GM18520 (cell line): ENCODE measurements around the gene CRY2.
A peak's percentile ranks its signal among the peaks of the same experiment; 100 is the strongest.
"Not testable (repeated sequence)": the region's sequence is repeated elsewhere in the genome, so short reads cannot be mapped to it uniquely, and the experiment has no call there.

Source experiments
- ATAC-seq: cut with Tn5 transposase; IDR thresholded peaks from one replicate; pipeline ENCODE4 v1.9.1; 2021; ENCODE audit not compliant: unreplicated experiment

CRY2 gene

DNA sequence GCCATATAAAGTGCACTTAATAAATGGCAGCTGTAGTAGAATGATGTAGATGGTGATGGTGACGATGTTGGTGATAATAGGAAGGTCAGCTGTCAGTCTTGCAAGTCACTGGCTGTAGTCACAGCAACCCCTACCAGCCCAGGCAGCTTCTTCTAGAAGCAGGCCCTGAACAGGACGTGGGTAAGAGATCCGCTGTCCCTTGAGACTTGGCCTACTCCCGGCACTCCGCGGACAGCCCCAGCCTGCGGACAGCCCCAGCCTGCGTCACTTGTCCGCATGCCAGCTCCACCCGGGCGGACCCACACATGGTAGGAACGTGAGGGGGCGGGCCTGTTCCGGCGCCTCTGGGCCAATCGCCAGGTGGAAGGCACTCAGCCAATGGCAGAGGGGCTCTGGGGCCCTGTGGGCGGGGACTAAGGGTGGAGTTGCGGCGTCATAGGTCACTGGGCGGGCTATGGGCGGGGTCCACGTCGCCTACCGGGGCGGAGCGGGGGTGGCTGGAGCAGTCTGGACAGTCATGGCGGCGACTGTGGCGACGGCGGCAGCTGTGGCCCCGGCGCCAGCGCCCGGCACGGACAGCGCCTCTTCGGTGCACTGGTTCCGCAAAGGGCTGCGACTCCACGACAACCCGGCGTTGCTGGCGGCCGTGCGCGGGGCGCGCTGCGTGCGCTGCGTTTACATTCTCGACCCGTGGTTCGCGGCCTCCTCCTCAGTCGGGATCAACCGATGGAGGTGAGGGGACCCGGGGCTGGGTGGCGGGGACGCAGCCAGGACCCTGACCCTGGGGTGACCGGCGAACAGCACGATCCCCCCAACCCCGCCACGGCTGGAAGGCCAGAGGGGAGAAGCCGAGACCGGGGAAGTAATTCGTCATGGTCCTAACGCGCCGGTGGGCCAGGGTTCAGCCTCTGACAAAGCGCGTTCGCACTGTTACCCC, at the start of gene CRY2:
TSS of gene CRY2 (plus strand) at position 502 of the 937 bp plus-strand sequence. CDS start at position 518, 16 bp downstream.
- peak; percentile 90 for ATAC-seq

DNA sequence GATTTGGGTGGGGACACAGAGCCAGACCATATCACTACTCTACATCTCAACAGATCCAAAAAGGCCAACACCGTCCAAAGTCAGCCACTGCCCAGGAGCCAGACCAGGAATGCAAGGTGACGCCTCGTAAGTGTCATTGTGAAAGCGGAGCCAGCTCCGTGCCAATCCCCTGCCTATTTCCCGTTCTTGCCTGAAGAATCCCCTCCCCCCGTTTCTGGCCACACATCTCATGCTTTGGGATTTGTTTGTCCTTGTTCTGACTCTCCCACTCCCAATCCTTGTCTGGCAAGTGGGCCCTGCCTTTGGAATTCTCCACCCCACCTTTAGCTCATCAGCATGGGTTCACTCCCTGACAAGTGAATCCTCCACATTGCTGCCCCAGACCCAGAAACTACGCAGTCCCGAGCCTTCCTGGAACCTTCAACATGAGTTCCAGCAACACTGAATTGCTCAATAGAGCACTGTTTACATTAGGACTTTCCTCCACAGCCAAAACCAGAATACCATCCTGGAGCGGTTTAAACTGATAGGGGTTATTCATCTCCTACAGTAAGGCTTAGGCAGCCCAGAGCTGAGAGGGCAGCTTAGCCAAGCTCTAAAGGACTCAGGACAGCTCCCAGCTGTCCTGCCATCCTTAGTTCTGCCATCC, 48.4 kb upstream of the CRY2 start:
- no peak for ATAC-seq

DNA sequence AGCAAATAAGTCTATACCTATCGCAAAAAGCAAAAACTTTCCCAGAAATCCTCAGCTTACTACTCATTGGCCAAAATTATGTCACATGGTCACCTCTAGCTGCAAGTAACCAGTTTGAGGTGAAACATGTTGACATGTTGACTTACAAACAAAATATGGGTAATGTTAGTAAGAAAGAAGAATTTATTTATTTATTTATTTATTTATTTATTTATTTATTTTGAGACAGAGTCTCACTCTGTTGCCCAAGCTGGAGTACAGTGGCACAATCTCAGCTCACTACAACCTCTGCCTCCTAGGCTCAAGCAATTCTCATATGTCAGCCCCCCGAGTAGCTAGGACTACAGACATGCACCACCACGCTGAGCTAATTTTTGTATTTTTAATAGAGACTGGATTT, 47.7 kb upstream of the CRY2 start:
- no peak for ATAC-seq

DNA sequence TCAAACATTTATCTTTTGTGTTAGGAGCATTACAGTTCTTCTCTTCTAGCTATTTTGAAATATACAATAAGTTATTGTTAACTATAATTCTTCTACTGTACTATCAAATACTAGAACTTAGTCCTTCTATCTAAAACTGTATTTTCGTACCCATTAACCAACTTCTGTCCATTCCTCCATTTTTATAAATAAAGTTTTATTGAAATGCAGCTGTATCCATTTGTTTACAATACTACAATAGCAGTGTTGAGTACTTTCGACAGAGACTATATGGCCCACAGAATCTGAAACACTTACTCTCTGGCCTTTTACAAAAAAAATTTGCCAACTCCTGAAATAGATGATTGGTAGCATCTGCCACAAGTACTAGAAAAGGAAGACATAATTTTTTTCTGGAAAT, 47.0 kb upstream of the CRY2 start:
- ATAC-seq = no peak

DNA sequence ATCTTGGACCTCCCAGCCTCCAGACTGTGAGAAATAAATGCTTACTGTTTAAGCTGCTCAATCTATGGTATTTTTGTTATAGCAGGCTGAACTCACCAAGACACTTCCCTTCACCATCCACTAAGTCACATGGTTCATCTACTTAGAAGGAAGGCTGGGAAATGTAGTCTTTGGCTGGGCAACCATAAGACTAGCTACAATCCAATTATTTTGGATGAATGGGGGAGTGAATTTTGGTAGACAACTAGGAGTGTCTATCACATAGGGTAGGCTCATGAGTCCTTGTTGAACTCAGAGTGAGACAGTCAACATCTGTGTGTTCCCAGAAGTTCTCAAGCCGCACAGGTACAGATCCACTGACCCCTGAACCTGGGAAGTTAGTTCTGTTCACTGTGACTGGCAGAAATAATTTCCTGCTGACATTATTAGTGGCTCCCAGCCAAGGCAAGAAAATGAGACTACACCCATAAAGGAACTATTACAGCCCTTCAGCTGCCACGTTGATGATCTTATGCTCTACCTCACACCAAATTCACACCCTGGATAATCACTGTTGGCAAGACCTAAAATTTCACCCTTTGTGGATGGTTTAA, 45.5 kb upstream of the CRY2 start:
- ATAC-seq = no peak

DNA sequence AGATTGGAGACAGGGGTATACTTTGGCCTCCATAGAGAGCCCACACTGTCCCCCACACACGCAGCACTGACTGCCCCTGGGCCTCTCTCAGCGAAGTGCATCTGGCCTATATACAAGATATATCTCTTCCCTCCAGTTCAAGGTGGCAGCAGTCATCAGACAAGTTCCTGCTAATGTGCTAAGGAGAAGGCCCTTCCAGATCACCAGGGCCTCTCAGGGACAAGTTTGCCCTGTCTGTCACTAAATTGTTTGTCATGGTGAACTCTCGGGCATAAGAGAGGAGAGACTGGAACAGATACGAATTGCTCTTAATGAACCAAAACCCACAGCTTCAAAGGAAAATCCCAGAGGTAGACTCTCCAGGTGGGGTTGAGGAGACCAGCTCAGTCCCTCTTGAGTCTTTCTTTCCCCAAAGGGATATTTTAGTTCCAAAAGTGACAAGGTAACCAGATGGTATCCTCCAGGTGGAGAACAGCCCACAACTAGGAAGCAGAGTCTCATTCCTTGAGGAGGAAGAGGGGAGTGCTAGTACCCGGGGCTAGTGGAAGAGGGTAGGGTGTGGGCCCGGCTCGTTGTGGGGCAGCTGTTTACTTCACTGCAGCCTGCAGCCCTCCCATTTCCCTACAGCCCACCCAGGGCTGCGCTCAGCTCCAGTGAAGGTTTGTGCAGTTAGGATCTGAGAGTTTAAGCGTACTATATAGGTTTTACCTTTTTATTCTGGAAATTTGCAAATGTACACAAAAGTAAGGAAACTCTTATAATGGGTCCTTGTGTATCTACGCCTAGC, 44.6 kb upstream of the CRY2 start:
- no peak for ATAC-seq

DNA sequence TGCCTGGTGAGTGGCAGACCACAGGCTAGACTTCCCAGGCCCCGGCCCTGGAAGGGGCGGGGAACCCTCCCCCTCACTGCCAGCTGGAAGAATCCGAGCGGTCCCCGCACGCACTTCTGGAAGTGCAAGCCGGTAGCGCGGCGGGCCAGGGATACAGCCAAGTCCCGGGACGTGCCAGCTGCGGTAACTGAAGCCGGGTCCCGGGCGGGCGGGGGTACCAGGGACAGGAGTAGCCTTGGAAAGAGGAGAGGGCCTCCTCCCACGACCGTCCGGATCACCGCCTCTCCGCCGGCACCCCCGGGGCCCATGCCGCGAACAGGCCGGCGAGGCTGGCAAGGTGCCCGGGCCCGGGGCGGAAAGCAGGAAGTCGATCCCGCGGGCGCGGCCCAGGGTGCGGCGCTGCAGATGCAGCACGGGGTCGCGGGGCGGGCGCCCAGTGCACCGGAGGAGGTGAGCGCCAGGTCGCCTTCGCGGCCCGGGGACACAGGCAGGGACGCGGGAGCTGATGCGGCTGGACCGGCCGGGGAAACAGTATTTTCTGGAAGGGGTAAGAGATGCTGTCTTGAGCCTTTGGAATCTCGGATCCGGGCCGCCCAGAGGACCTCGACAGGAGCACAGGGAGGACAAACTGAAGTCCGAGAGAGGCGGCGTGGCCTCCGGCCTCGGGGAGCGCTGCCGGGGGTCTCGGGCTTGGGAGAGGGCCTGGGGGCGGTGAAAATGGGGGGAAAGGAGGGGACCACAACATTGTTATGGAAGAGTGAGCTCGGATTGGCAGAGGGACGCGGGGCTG, 43.1 kb upstream of the CRY2 start:
- ATAC-seq = no peak

DNA sequence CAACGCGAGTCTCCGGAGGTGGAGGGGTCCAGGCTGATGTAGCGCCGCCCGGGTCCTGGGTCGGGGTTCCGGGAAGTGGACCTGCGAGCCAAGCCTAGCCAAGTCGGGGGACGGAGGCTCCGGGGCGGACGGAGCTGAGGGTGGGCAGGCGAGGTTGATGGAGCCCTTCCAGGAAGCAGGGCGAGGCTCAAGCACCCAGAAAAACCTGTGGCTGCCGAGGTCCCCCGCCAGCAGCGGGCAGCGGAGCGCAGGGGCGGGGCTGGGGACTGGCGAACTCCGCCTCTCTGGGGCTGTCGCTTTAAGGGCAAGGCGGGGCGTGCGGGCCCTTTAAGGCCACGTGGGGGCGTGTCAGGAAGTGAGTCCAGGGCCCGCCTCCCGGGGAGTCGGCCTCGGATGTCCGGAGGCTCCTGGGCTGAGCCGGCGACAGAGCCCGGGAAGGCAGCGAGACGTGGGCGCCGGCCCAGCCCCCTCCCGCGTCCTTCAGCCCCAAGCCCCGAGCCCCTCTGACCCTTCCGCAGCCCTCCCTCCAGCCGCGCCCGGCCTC, 42.4 kb upstream of the CRY2 start, which contains the start of gene SLC35C1:
TSS of gene SLC35C1 (plus strand) at position 389 of the 544 bp plus-strand sequence. CDS start 653 bp downstream, outside the sequence.
- peak; percentile 90 for ATAC-seq

DNA sequence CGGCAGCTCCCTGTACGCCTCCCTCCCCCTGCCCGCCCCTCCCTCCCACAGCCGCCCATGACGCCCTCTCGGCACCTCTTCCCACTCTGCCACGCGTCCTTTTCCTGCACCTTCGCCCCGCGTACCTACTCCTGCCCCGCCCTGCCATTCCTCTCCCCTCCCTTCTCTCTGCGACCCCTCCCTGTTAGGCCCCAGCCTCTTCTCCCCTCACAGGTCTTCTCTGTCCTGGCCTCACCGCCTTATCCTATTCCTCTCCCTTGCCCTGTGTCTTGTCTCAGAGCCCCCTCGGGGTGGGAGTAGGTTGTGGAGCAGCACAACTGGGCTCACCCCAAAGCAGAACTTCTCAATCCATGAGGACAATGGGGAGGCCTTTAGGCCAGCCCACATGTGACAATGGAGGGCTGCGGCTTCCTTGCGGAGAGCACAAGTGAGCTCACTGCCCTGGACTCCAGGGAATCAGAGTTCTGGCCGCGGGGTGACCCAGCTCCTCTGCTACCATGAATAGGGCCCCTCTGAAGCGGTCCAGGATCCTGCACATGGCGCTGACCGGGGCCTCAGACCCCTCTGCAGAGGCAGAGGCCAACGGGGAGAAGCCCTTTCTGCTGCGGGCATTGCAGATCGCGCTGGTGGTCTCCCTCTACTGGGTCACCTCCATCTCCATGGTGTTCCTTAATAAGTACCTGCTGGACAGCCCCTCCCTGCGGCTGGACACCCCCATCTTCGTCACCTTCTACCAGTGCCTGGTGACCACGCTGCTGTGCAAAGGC, 41.8 kb upstream of the CRY2 start:
- no peak for ATAC-seq

DNA sequence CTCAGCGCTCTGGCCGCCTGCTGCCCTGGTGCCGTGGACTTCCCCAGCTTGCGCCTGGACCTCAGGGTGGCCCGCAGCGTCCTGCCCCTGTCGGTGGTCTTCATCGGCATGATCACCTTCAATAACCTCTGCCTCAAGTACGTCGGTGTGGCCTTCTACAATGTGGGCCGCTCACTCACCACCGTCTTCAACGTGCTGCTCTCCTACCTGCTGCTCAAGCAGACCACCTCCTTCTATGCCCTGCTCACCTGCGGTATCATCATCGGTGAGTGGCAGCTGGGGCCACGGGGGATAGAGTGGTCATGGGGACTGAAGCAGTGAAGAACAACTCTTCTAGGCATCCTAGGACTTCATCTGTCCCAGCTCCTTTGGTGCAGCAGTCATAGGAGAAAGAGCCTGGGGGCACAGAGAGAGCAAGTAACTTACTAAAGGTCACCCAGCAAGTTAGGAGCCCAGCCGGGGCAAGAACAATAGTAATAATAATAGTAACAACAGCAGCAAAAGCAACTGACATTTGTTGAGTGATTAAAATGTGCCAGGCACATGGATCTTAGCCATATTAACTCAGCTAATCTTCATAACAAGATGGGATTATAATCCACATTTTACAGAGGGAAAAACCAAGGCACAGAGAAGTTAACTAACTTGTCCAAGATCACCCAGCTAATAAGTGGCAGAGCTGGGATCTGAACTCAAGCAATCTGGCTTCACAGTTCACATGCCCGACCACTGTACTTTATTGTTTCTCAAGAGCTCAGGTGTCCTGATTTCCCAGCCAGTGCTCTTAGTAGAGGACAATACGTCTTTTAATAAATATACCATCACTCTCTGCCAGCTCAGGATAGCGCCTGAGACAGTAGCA, 41.0 kb upstream of the CRY2 start:
- ATAC-seq = no peak

DNA sequence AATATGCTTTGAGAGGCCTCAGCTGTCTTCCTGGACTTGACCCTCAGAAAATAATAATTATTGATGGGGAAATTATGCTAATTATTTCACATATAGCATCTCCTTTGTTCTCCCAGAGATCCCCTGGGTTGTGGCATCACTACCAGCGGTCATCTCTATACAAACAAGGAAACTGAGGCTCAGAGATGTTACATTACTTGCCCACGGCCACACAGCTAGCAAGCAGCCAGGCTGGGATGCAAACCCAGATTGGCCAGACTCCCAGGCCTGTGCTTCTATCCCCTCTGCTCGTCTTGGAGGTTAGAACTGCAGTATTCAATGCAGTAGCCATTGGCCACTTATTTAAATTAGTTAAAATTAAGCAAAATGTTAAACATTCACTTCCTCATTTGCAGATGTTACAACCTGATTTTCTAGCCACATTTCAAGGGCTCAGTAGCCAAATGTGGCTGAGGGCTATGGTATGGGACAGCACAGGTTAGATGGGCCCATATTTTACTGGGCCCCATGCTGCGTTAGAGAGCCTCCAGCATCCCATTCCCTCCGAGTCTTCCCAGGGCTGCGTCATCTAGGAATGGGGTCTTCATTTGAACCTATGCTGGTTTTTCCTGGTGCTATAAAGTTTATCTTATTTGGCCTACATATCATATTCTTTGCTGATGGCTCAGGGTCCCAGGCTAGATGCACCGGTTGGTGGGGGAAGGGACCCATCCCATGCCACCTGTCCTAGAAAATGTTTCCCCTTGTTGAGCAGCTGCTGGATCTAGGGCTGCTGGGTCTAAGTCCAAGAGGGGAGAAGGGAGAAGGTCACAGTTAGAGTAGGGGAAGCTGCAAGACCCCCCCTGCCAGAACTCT, 40.1 kb upstream of the CRY2 start:
- no peak for ATAC-seq

DNA sequence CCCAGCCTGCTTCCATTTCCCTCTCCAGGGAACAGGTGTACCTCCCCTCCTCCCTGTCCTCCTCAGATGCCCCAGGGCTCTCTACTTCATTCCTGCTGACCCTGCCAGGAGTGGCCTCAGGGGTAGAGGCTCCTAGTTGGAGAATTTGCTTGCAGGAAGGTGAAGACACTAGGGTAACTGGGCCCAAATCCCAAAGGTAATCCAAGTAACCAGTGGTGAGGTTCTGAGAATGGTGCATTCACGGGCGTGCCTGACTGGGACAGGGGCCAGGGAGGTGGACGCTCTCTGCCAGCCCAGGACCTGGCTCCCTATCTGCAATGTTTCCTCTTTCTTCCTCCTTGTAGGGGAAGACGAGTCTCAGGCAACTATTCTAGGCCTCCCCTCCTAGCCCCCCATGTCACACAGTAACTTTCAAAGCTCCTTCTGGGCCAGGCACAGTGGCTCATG, 39.5 kb upstream of the CRY2 start:
- no peak for ATAC-seq

DNA sequence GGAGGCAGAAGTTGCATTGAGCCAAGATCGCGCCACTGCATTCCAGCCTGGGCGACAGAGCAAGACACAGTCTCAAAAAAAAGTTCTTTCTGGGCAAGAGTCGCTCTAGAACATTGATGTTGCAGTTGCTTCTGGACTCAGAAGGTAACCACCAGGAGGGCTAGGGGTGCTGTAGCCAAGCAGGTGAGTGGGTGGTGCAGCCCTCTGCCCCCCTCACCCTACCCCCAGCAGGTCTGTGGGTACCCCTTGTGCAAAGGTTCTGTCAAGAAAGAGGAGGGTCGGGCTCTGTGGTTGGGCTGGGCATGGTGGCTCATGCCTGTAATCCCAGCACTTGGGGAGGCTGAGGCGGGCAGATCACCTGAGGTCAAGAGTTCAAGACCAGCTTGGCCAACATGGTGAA, 38.8 kb upstream of the CRY2 start:
- not testable (repeated sequence) for ATAC-seq

DNA sequence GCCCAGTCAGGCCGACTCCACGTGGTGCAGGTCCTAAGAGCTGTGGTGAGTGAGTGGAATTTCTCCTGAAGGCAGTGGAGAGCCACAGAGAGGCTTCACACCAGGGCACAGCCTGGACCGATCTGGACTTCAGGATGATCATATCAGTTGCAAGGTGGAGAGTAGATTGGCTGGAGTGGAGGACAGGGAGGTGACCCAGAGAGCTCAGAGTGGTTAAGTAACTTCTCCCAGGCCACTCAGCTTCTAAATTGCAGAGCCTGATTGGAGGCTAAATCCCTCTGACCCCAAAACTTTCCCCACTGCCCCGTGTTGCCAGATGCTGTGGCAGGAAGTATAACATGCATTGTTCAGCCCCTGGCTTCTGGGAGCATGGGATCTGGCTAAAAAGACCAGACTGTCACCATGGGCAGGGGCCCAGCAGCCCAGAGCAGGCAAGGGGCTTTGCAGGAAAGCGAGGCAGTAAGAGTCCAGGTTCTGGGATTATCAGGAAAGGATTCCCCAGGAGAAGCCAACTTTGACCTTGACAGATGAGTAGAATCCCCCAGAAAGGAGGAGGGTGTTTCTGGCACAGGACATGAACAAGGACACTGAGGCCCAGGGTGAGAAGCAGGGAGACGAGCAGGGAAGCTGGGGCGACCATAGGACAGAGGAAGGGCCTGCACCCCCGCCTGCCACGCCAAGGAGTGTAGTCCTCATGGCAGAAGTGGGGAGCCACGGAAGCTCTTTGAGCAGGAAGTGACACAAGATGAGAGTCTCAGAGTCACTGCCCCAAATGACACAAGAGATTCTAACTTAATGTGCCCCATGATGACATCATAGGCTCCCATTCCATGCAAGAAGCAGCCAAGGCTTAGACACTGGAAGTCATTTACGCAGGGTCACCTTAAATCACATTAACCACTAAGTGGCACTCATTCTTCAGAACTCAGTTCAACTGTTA, 37.5 kb upstream of the CRY2 start:
- ATAC-seq = no peak

DNA sequence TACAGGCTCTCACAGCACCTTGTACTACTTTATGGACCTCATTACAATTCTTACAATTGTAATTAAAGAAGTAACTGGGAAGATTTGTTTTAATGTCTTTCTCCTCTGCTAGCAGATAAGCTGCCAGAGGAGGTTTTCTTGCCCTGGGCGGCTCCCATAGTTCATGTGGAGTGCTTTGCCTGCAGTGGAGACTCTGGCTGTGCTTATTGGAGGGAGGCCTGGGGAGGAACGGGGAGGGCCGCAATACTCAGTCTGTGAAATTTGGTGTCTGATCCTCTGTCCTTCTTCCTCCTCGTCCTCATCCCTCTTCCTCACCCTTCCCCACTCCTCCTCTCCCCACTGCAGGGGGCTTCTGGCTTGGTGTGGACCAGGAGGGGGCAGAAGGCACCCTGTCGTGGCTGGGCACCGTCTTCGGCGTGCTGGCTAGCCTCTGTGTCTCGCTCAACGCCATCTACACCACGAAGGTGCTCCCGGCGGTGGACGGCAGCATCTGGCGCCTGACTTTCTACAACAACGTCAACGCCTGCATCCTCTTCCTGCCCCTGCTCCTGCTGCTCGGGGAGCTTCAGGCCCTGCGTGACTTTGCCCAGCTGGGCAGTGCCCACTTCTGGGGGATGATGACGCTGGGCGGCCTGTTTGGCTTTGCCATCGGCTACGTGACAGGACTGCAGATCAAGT, 36.7 kb upstream of the CRY2 start:
- ATAC-seq = no peak

DNA sequence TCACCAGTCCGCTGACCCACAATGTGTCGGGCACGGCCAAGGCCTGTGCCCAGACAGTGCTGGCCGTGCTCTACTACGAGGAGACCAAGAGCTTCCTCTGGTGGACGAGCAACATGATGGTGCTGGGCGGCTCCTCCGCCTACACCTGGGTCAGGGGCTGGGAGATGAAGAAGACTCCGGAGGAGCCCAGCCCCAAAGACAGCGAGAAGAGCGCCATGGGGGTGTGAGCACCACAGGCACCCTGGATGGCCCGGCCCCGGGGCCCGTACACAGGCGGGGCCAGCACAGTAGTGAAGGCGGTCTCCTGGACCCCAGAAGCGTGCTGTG, 36.2 kb upstream of the CRY2 start:
- ATAC-seq = no peak
